WI38 (cell line): ENCODE results near the gene MANEA.
A peak's percentile ranks its signal among the peaks of the same experiment; 100 is the strongest.

Experiments
- H3K4me3 ChIP-seq: 2 replicates; pipeline ENCODE4 v1.5.1; 2011; ENCODE audit warnings: low read depth, mild to moderate bottlenecking, control low read depth, low read length
- TF ChIP-seq, protein P1 (sequence below): IDR thresholded peaks from 2 replicates; pipeline ENCODE4 v1.5.1; 2012; ENCODE audit warnings: low read depth, mild to moderate bottlenecking, control low read depth, low read length

The MANEA gene

DNA sequence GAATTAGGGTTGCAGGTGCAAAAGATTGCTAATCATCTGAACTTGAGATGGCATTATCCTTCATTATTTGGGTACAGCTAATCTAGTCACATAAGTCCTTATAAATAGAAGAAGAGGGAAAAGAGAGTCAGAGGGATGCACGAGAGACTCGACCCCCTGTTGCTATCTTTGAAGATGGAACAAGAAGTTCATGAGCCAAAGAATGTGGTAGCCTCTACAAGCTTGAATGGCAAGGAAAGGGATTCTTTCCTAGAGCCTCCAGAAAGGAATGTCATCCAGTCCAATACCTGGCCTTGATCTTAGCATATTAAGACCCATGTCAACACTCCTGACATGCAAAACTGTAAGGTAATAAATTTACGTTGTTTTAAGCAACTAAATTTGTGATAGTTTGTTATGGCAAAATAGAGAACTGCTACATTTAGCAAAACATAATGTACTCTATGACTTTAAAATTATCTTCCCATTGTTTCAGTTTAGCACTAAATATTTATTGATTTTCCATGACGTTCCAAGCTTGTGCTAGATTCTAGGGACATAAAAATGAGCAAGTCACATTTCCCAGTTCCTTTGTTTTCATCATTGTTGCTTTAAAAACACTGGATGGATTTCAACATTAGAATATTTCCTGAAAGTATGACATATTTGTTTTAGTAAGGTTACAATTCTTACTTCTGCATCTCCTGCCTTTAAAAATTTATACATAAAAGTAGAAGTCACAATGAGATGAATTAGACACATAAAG is 12.7 kb downstream of the MANEA start:
- TF ChIP-seq, protein P1, sequence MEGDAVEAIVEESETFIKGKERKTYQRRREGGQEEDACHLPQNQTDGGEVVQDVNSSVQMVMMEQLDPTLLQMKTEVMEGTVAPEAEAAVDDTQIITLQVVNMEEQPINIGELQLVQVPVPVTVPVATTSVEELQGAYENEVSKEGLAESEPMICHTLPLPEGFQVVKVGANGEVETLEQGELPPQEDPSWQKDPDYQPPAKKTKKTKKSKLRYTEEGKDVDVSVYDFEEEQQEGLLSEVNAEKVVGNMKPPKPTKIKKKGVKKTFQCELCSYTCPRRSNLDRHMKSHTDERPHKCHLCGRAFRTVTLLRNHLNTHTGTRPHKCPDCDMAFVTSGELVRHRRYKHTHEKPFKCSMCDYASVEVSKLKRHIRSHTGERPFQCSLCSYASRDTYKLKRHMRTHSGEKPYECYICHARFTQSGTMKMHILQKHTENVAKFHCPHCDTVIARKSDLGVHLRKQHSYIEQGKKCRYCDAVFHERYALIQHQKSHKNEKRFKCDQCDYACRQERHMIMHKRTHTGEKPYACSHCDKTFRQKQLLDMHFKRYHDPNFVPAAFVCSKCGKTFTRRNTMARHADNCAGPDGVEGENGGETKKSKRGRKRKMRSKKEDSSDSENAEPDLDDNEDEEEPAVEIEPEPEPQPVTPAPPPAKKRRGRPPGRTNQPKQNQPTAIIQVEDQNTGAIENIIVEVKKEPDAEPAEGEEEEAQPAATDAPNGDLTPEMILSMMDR, result no peak
- no peak overlapping the region for H3K4me3 ChIP-seq

DNA sequence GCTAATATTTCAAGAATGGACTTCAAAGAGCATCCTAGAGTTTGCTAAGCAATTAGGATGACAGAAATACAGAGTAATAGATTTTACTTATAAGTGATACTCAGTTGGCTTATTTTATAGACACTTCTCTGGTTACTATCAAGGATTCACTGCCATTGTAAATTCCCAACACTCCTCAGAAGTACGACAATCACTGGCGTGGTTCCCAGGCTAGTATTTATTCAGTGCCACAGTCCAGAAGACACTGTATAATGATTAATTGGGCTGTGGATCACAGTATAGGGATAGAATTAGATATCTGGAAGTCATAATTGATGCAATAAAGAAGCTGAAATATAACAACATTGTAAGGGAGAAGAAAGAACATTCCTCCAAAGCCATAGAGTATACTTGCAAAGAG is 15.7 kb downstream of the MANEA start:
- TF ChIP-seq, protein P1, result no peak
- no peak overlapping the region for H3K4me3 ChIP-seq

GRCh38 chr6:95596021-95596420 is 18.7 kb downstream of the MANEA start:
- H3K4me3 ChIP-seq, result no peak overlapping the region
- TF ChIP-seq, protein P1, result no peak

- no peak overlapping the region for H3K4me3 ChIP-seq
- TF ChIP-seq, protein P1, result no peak
Measured at GRCh38 chr6:95599706-95600105, 22.4 kb downstream of the MANEA start.

GRCh38 chr6:95601133-95601532 is 23.8 kb downstream of the MANEA start:
- TF ChIP-seq, protein P1, result no peak
- H3K4me3 ChIP-seq, result peak overlapping the region; percentile 15

DNA sequence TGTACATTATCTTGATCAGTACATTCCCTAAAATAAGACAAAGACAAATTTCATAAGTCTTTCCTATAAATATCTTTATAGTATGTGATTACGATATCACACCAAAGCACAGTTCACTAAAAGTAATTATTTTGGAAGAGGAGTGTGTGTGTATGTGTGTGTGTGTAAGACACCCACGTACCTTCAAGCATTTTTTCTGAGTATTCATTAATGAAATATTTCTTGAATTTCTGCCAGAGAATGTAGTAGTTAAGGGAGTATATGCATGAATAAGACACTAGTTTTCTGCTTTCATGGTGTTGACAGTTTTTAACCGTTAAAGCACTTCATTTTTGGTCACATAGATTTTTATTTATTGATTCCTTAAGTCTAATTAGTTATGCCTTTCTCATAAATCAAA is 36.8 kb downstream of the MANEA start:
- H3K4me3 ChIP-seq, result no peak overlapping the region
- TF ChIP-seq, protein P1, result no peak

- no peak overlapping the region for H3K4me3 ChIP-seq
- TF ChIP-seq, protein P1, result no peak
Measured at GRCh38 chr6:95629551-95629950, 52.2 kb downstream of the MANEA start.
